Middle frontal gyrus (tissue), 1 donor: ENCODE measurements around the gene ARHGEF19.
"Not testable (repeated sequence)": the region's sequence is repeated elsewhere in the genome, so short reads cannot be mapped to it uniquely, and the experiment has no call there.

ENCODE experiments used
- DNase-seq: peaks from one replicate; pipeline ENCODE4 v3.0.0-alpha.2; 2015; ENCODE audit warnings: low spot score; ENCODE audit errors: extremely low spot score

The ARHGEF19 gene

DNA sequence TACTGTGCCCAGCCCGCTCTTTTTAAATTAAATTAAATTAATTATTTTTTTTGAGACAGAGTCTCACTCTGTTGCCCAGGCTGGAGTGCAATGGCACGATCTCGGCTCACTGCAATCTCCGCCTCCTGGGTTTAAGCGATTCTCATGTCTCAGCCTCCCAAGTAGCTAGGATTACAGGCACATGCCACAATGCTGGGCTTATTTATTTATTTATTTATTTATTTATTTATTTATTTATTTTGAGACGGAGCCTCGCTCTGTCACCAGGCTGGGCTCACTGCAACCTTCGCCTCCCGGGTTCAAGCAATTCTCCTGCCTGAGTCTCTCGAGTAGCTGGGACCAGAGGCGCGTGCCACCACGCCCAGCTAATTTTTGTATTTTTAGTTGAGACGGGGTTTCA is 10.3 kb upstream of the ARHGEF19 start:
- not testable (repeated sequence) for DNase-seq

DNA sequence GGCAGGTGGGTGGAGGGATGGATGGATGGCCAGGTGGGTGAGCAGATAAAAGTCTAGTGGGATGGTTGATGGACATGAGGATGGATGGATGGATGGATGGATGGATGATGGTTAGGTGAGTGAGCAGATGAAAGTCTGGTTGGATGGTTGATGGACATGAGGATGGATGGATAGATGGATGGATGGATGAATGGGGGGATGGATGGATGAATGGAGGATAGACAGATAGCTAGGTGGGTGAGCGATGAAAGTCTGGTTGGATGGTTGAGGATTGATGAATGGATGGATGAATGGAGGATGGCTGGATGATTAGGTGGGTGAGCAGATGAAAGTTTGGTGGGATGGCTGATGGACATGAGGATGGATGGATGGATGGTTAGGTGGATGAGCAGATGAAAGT is 9.0 kb upstream of the ARHGEF19 start:
- no peak for DNase-seq

DNA sequence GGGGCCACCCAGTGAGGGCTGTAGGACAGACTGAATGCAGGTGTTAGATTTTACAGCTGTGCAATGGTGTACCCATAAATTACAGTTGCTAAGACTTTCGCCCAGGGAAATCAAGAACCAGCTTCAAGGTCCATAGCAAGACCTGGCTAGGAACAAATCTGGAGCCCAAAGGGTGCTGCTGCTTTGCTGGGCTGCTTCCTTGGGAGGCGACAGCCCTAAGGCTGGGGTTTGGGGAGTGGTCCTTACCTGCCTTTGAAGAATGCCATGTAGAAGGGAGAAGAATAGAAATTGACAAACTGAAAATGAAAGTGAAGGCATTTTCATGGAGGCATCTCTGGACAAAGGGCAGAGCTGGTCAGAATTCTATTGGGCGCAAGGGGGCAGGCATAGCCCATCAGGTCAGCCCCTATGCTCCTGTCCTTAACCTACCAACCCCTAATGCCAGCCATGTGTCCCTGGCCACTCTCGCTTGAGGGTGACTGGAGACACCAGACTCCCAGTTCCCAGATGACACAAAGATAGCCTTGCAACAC is 7.6 kb upstream of the ARHGEF19 start:
- no peak for DNase-seq

DNA sequence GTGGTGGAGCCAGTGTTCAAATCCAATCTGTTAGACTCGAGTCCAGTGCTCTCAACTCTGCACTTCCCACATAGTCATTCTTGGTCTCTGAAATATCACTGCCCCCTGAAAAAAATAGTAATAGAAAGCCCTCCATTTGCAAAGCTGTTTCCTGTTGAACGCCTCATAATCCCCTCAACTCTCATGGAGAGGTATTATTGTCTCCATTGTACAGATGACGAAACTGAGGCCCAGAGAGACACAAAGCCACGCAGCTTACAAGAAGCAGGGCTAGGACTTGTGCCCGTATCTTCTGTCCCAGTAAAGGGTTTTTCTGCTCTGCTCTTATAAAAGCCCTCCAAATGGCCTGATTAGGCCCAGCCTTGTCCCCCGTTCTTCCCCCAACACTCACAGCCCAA is 6.2 kb upstream of the ARHGEF19 start:
- no peak for DNase-seq

DNA sequence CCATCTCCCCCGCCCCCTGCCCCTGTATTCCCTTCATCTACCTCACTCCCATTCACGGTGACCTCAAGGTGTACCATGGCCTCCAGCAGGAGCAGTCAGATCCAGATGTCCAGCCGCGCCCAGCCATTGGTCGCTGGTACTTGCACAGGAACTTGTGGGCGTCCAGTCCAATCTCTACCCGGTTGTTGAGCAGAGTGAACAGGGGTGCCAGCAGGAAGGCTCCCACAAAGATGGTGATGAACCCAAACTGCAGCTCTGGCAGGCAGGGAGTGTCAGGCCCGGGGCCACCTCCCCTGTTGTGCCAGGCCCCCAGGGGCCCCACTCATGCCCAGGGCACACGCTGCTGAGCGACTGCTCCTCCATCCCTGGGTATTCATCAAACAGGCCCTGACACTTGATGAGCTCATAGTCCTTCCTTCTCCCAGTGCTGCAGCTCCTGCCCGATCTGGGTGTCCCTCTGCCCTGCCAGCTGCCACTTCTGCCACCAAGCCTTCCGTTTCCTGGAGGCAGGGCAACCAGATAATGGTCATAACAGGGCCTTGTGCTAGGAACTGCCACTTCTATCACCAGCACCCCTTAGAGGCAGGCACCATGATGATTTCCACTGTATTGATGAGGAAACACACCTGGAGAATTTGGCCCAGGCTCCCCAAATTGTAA is 5.7 kb upstream of the ARHGEF19 start:
- DNase-seq: no peak

DNA sequence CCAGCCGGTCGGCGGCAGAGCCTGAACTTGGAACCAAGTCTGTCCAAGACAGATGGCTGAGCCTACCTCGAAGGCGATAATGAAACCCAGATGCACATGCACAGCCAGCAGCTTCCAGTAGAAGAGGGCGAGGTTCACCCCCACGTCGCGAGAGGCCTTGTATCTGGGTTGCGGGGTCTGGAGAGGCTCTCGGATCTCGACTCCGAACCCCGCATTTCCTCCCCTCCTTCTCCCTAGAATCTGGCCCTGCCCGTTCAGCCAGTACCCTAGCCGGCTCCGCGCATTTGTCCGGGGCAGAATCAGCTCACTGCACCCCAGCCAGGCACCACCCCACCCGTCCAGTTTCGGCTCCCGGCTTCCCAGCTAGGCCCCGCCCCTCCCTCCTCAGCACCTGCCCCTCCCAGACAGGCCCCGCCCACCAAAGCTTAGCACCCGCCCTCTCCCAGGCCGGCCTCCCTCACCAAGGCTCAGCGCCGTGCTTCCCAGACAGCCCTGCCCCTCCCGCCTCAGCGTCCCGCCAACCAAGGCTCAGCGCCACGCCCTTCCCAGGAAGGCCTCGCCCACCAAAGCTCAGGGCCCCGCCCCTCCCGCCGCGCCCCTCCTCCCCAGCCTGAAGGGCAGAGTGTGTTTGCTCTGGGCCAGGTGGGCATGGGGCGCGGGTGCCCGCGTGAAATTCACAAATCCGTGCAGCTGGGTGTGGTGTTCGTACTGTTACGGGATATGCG is 4.8 kb upstream of the ARHGEF19 start:
- peak; percentile 61 for DNase-seq

DNA sequence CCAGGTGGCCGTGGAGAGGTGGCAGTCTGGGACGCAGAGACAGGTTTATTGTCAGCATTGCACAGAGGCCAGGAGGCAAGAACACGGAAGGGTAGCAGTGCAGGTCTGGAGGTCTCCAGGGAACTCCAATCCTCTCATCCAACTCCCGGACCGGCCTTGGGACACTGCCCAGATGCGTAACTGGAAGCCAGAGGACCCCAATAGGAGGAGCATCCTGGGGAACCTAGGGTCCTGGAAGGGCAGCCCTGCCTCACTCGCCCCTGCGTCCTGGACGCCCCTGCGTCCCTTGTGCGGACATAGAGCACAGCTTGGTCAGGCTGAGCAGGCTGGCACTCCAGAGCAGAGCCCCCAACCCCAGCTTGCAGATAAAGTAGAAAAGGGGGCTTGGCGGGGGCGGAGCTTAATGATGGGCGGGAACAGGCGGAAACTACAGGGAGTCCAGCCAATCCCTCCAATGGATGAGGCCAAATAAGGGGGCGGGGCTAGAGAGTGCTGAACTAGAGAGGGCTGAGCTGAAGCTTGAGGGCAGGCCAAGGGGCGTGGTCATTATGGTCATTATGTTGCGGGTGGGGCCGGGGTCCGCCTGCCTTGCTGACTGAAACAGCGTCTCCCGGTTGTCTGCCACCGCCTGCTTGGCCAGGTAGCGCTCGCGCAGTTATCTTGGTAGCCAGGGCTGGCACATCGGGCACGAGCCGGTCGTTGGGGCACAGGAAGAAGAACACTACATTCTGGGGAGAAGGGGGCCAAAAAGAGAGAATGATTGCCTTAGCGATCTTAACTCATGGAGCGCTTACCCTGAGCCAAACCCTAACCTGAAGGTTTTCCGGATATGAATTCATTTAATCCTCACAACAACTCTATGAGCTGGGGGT is 3.7 kb upstream of the ARHGEF19 start:
- no peak for DNase-seq

DNA sequence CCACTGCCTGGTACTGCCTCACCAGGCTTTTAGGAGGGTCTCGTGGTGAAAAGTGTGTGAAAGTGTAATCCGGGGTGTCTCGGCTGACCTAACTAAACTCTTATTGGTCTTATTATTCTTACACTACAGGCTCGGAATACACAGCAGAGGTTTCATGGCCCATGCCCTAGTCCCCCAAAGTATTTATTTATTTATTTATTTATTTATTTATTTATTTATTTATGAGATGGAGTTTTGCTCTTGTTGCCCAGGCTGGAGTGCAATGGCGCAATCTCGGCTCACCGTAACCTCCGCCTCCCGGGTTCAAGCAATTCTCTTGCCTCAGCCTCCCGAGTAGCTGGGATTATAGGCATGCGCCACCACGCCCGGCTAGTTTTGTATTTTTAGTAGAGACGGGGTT is 2.8 kb upstream of the ARHGEF19 start:
- DNase-seq: not testable (repeated sequence)

DNA sequence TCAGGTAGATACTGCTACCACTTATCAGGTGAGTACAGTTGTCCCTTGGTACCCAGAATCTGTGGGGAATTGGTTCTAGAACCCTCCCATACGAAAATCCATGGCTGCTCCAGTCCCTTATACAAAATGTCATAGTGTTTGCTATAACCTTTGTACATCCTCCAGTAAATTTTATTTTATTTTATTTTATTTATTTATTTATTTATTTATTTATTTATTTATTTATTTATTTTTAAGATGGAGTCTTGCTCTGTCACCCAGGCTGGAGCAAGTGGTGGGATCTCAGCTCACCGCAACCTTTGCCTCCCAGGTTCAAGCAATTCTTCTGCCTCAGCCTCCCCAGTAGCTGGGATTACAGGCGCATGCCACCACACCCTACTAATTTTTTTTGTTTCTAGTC is 1.1 kb upstream of the ARHGEF19 start:
- not testable (repeated sequence) for DNase-seq

DNA sequence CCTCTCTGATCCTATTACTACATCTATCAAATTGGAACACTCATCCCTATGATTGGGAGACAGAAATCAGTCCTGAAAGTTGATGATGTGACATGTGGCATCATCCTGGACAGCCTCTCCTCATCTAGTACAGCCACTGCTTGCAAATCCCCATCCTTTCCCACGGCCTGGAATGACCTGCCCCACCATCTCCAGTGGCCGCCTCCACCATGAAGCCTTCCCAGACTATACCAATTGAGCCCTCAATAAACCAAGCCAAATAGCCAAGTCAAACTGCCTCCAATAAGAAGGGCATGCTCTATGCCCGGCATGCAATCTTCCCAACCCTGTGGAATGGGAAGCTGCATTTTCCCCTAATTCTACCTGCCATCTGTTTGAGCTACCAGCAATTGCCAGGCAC is 561 bp upstream of the ARHGEF19 start:
- no peak for DNase-seq

DNA sequence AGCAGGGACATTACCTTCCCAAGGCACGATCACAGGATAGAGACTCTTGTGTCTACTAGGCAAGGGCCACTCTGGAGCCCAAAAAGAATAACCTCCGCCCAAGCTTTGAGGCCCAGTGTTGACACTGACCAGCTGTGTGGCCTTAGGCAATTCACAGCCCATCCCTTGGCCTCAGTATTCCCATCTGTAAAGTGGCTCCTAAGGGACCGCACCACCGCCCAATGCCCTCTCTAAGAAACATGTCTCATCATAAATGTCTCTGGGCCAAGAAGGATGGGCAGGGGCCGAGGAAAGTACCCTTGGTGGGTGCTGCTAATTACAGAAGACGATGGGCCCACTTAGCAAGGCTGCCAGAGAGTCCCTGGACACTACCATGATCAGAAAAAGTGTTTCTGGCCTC is 628 bp downstream of the ARHGEF19 start:
- DNase-seq: no peak

DNA sequence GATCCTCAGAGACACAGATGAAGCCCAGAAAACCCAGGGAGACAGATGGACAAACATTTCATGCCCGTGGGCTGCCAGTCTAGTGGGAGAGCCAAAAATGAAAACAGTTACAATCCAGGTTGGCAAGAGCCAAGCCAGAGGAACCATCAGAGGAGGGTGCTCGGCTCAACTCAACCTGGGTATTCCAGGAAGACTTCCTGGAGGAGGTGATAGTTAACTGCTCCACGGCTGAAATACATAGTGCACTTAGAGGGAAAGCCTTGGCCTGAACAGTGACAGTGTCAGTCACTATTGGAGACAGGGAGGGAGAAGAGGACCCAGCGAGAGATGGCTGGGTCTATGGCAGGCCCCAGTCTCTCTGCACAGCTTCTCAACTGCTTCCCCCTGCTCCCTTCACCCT is 1.9 kb downstream of the ARHGEF19 start:
- DNase-seq: no peak

DNA sequence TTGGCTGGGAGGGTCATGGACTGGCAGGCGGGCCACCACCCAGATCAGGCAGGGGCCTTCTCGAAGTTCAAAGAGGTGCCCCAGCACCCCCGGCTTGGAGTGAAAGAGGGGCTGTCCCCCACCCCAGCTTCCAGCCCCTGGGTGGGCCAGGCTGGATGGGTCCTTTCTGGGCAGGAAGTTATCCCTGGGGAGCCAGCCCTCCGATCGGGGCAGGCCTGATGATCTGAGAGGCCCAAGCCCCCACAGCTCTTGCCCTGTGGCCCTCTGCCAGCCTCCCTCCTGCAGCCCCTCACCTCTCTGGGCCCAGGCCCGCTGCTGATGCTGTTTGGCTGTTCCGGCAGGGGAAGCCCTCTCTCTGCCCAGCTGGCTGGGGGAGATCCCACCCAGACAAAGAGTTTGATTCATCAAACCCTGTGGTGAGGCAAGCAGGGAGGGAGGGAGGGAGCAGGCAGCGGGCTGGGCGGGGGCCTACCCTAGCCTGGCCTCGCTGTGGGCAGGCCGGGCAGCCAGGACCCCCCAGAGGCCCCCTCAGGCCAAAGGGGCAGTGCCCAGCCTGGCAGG is 2.5 kb downstream of the ARHGEF19 start:
- DNase-seq: no peak

DNA sequence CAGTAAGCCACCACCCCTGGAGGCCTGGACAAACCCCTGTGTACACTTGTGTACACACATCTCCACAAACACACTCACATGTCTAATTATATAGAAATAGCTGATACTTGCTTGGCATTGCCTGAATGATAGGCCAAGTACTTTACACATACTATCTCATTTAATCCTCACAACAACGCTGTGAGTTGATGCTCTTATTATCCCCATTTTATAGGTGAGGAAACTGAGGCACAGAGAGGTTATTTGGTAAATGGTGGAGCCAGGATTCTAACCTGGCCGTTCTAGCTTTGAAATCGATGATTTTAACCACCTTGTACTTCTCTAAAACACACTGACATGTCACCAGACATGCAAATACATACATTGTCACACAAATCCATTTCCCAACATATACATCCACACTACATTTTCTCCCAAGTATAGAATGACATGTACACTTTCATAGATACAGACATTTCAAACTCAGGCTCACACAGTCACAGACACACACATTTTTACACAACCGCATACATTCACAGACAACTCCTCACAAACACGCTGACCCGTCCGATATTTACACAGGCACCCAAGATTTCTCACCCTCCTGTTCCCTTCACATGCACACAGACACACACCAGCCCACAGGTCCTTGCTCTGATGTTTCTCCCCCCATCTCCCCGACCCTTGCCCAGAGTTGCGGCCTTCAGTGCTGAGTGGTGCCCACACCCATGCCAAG is 3.2 kb downstream of the ARHGEF19 start:
- DNase-seq: no peak

DNA sequence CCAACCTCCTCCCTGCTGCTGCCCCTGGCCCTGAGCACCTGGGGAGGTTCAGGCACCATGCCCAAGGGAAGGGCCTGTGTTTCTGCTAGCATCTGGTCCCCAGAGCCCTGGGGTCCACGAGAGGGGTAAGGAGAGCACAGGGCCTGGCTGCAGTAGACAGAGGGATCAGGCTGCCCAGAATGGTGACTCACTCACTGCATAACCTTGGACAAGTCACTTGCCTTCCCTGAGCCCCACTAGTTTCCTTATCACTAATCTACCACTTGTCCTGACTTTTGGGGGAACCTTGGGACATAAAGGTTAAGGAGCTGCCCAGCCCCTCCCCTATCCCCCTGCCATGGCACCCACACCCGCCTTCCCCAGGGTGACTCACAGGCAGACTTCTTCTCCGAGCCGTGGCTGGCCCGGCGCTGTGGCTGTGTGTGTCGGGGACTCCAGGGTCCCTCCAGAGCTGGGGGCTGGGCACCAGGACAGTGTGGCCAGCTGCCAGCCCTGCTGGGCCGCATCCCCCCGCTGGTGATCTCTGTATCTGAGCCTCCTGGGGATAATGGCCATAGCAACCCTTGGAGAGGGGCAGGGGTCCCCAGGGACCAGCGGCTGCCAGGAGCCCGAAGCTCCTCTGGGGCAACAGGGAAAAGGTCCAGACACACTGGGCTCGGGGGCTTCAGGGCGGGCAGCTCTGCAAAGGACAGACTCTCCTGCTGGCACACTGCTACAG is 4.0 kb downstream of the ARHGEF19 start:
- no peak for DNase-seq

DNA sequence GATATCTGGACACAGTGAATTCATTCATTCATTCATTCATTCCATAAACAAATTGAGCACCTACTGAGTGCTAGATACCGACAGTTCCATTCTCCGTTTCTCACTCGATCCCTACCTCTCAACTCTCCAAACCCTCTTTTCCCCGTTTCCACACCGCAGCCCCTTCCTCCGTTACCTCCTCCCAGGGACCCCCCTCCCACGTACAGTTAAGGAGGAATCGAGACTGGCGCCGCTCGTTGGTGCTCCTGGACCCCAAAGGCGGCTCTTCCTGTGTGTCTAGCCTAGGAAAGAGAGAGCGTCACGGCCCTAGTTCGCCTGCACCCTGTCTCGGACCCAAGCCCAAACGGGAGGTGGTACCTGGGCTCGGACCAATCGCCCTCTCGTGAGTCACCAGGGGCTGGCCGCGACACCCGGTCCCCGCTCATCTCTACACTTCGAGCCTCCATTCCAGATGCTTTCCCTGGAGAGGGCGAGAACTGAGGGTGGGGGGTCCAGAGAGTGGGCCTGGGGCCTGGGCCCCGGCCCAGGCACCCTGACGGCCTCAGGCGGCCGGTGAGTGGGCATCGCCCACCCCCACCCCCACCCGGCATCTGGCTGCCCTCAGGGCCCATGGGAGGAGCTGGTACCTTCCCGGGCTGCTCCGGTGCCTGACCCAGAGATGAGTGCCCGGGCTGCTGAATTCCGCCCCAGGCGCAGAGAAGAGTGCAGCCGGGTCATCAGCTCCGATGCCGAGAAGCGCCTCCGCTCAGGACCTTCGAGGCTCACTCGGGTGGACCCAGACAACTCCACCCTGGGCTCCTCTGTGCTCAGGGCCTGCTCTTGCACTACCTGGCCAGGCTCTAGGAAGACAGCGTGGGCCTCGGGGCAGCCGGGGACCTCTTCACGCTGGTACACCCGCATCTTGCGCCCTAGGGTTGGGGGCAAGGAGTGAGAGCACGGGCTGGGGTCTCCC is 4.9 kb downstream of the ARHGEF19 start:
- no peak for DNase-seq

DNA sequence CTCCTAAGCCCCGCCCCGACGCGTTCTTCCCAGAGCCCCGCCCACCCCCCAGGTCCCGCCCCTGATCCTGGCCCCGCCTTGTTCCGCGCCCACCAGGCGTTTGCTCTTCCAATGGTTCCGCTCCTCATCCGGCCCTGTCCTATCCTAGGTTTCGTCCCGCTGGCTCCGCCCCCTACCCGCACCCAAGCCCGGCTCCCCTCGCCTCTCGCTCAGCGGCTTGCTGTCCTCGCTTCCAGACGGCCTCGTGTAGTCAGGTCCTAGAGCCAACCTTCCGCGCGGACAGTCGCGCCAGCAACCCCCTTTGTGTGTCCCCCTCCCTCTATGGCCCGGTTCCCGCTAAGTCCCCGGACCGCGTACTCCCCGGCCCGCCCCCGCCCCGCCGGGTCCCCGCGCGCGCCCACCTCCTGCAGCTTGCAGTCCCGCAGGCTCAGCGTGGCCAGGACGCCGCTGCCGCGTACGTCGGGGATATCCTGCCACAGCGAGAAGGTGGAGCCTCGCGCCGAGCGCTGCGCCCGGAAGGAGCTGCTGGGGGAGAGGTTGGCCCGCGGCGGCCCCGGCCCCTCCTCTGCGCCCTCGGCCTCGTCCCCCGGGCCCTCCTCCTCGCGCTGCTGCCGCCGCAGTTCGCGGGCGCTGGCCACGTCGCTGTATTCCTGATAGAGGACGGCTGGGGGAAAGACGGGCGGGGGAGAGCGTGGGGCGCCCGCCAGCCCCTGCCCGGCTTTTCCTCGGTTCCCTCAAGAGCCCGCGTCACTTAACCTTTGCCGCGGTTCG is 5.7 kb downstream of the ARHGEF19 start:
- DNase-seq: peak; percentile 64

DNA sequence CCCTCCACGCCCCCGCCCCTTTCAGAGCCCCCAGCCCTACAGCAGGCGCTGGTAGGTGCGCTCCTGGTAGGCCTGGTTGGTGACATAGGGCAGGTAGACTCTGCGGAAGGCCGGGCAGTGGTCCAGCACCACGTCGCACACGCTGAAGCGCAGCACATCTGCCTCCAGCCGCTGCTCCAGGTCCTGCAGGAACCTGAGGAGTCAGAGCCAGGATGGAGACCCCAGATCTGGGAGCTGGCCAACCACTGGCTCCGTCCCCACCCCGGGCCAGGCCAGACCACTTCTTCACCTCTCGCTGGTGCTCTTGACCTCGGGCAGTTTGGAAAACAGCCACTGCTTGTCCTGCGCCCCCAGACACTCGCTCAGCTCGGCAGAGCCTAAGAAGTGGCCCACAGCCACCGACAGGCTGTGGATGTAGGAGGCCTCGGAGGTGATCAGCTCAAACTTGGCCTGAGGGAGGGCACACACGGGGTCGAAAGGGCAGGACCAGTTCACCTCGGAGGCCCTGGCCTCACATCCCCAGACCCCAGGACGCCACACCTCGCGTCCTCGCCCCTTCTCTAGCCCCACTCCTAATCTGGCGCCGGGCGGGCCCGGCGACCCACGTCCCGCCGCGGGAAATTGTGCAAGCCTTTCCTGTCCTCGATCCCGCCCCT is 6.4 kb downstream of the ARHGEF19 start:
- no peak for DNase-seq
